GM21717 (cell line): ENCODE measurements around the gene SLC25A40.
A peak's percentile ranks its signal among the peaks of the same experiment; 100 is the strongest.
"Not testable (repeated sequence)": the region's sequence is repeated elsewhere in the genome, so short reads cannot be mapped to it uniquely, and the experiment has no call there.

Source experiments
- ATAC-seq: cut with Tn5 transposase; IDR thresholded peaks from one replicate; pipeline ENCODE4 v1.9.1; 2021; ENCODE audit warnings: mild to moderate bottlenecking, moderate library complexity; ENCODE audit not compliant: unreplicated experiment

SLC25A40 gene

GRCh38 chr7:87872346-87872745 lies 3.8 kb downstream of the SLC25A40 start:
- ATAC-seq, result no peak

GRCh38 chr7:87870471-87870870 lies 5.7 kb downstream of the SLC25A40 start:
- no peak for ATAC-seq

GRCh38 chr7:87866533-87866932 lies 9.6 kb downstream of the SLC25A40 start:
- not testable (repeated sequence) for ATAC-seq

GRCh38 chr7:87866089-87866488 lies 10.1 kb downstream of the SLC25A40 start:
- no peak for ATAC-seq

GRCh38 chr7:87858417-87859100 lies 17.6 kb downstream of the SLC25A40 start:
- no peak for ATAC-seq

- no peak for ATAC-seq
Measured at GRCh38 chr7:87853237-87853864, 22.8 kb downstream of the SLC25A40 start.

GRCh38 chr7:87852306-87852705 lies 23.9 kb downstream of the SLC25A40 start:
- no peak for ATAC-seq

GRCh38 chr7:87850836-87851593 lies 25.1 kb downstream of the SLC25A40 start:
- no peak for ATAC-seq

- ATAC-seq, result no peak
Measured at GRCh38 chr7:87837597-87837996, 38.6 kb downstream of the SLC25A40 start.

GRCh38 chr7:87833130-87833529 lies 43.0 kb downstream of the SLC25A40 start:
- no peak for ATAC-seq

- no peak for ATAC-seq
Measured at GRCh38 chr7:87831097-87831496, 45.1 kb downstream of the SLC25A40 start.

- not testable (repeated sequence) for ATAC-seq
Measured at GRCh38 chr7:87828383-87828782, 47.8 kb downstream of the SLC25A40 start.

- ATAC-seq, result not testable (repeated sequence)
Measured at GRCh38 chr7:87825369-87825768, 50.8 kb downstream of the SLC25A40 start.

- ATAC-seq, result not testable (repeated sequence)
Measured at GRCh38 chr7:87822056-87822455, 54.1 kb downstream of the SLC25A40 start.

- no peak for ATAC-seq
Measured at GRCh38 chr7:87818336-87818735, 57.8 kb downstream of the SLC25A40 start.

- no peak for ATAC-seq
Measured at GRCh38 chr7:87816389-87816788, 59.8 kb downstream of the SLC25A40 start.

- ATAC-seq, result no peak
Measured at GRCh38 chr7:87810726-87811125, 65.4 kb downstream of the SLC25A40 start.

- no peak for ATAC-seq
Measured at GRCh38 chr7:87810130-87810529, 66.0 kb downstream of the SLC25A40 start.

- no peak for ATAC-seq
Measured at GRCh38 chr7:87806150-87806549, 70.0 kb downstream of the SLC25A40 start.

GRCh38 chr7:87797798-87798403 lies 78.3 kb downstream of the SLC25A40 start:
- peak; percentile 95 for ATAC-seq

- ATAC-seq, result peak; percentile 9
Measured at GRCh38 chr7:87797395-87797794, 78.8 kb downstream of the SLC25A40 start.
